ENCODE measurements around the gene ZNF683. TPM values are rescaled to one million over a fixed set of nuclear protein-coding genes. Genes with fewer than 3 reads are reported as not detected.
A peak's percentile ranks its signal among the peaks of the same experiment; 100 is the strongest.

The ZNF683 gene
- total RNA-seq, 1 experiment from 2014 or later: not detected

- intact Hi-C loops (cut with micrococcal nuclease; ENCODE audit: unreplicated experiment): loop anchor here (1.0 to 5.0 kb wide), 5 partner anchors 42 to 284 kb away; no protein-coding TSS in a partner anchor
- no peak overlapping the region for H3K27ac ChIP-seq
- no peak overlapping the region for H3K4me3 ChIP-seq
- DNase-seq: peak; percentile 42 to 86
- H3K9me3 ChIP-seq (ENCODE audit: insufficient read depth, low read depth): no peaks in the 10 kb centered on the region
- CTCF ChIA-PET: interaction anchor here (0.6 to 1.6 kb wide), 6 partner anchors 10 to 152 kb away, joined by 3 to 7 read pairs (median 3); partner anchors contain the start of genes C1orf232 and ZNF593
- H3K4me2 ChIP-seq: no peak overlapping the region
- no peaks in the 10 kb centered on the region for H3K9me2 ChIP-seq (ENCODE audit: insufficient read depth)
- H3F3A ChIP-seq (ENCODE audit: insufficient read depth, low read depth): no peaks in the 10 kb centered on the region
- no peaks in the 10 kb centered on the region for H3K4me1 ChIP-seq (replicated peaks; ENCODE audit: insufficient read depth)
- BruUV-seq (replicated peaks): no TSS peak
- no peaks in the 10 kb centered on the region for H3K79me2 ChIP-seq (ENCODE audit: low read depth)
- H2AFZ ChIP-seq: no peak overlapping the region
- POLR2A ChIA-PET (ENCODE audit: unreplicated experiment): interaction anchor here (1.0 kb wide), 1 partner anchor 111 kb away, joined by 4 read pairs; the partner anchor contains the start of gene DHDDS
- no peaks in the 10 kb centered on the region for H4K20me1 ChIP-seq (ENCODE audit: insufficient read depth)
- TF ChIP-seq CTCF (conservative IDR thresholded peaks at IDR 0.05) (peak; percentile 80), EZH2 (IDR thresholded peaks at IDR 0.05; ENCODE audit: low read depth) (no peak)
- H3K27me3 ChIP-seq (ENCODE audit: insufficient read depth, low read depth): no peaks in the 10 kb centered on the region
- no peaks in the 10 kb centered on the region for H3K36me3 ChIP-seq (ENCODE audit: low read depth)
Measured at GRCh38 chr1:26321315-26322041, 51.1 kb downstream of the ZNF683 start.

DNA sequence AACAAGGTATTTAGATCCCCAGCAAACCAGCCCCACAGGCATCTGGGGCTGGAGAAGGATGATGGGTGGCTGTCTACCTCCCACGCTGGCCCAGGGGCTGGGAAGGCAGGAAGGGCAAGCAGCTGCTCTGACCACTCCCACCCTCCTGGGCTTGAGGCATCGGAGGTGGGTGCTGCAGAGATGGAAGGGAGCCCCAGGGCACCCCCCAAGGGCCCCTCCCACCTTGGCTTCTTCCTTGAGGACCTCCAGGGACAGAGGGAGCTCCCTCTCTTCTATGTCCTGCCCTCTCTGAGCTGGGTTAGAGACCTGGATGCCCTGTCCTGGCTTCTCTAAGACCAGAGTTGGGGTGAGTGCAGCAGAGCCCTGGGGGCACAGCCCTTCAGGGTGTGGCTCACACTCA, 51.7 kb downstream of the ZNF683 start:
- Histone ChIP-seq H4K20me1 (ENCODE audit: insufficient read depth) (no peaks in the 10 kb centered on the region), H3K4me1 (replicated peaks; ENCODE audit: insufficient read depth) (no peaks in the 10 kb centered on the region)
- POLR2A ChIA-PET (ENCODE audit: unreplicated experiment): no interaction called here

More for the DNA sequence above, 51.7 kb downstream of the ZNF683 start:
- BruUV-seq (replicated peaks): no TSS peak
- Histone ChIP-seq H3F3A (ENCODE audit: insufficient read depth, low read depth) (no peaks in the 10 kb centered on the region), H3K27me3 (ENCODE audit: insufficient read depth, low read depth) (no peaks in the 10 kb centered on the region), H3K4me3 (no peak overlapping the region), H3K9me3 (ENCODE audit: insufficient read depth, low read depth) (no peaks in the 10 kb centered on the region), H3K4me2 (no peak overlapping the region), H2AFZ (no peak overlapping the region), H3K27ac (no peak overlapping the region), H3K36me3 (ENCODE audit: low read depth) (no peaks in the 10 kb centered on the region), H3K79me2 (ENCODE audit: low read depth) (no peaks in the 10 kb centered on the region), H3K9me2 (ENCODE audit: insufficient read depth) (no peaks in the 10 kb centered on the region)
- no peak for DNase-seq
- intact Hi-C loops (cut with micrococcal nuclease; ENCODE audit: unreplicated experiment): loop anchor here (1.0 to 5.0 kb wide), 5 partner anchors 42 to 284 kb away; no protein-coding TSS in a partner anchor
- TF ChIP-seq CTCF (conservative IDR thresholded peaks at IDR 0.05) (no peak), EZH2 (IDR thresholded peaks at IDR 0.05; ENCODE audit: low read depth) (no peak)
- CTCF ChIA-PET: interaction anchor here (1.0 to 1.6 kb wide), 2 partner anchors 11 to 45 kb away, joined by 3 read pairs; no protein-coding TSS in a partner anchor
